PC-9 (cell line): ENCODE results near the gene ABLIM2.

Experiments
- CTCF ChIP-seq: fragments of 200-600 bp; sonication (generic); conservative IDR thresholded peaks from 2 replicates; pipeline ENCODE4 v1.6.1; 2017; ENCODE audit warnings: mixed run types, antibody characterized with exemption, mild to moderate bottlenecking, moderate library complexity
- EZH2 ChIP-seq: fragments of 200-600 bp; sonication (generic); IDR thresholded peaks from 2 replicates; pipeline ENCODE4 v1.8.0; 2017; ENCODE audit warnings: antibody characterized with exemption, low read depth

- no peak for TF ChIP-seq CTCF
- TF ChIP-seq EZH2, result no peak
These were observed 25.5 kb downstream of the ABLIM2 start for GRCh38 chr4:8132947-8133705.
